NB4 (cell line): ENCODE results near the gene DGKH.
A peak's percentile ranks its signal among the peaks of the same experiment; 100 is the strongest.

Source experiments
- DNase-seq: peaks from one replicate; pipeline ENCODE4 v3.0.0; 2010; ENCODE audit warnings: low read depth
- H3K4me3 ChIP-seq: one replicate; pipeline ENCODE4 v1.5.1; 2011; ENCODE audit warnings: mild to moderate bottlenecking, low read depth, low read length, moderate library complexity
- MYC ChIP-seq: IDR thresholded peaks from 2 replicates; pipeline ENCODE4 v1.6.1; 2011; ENCODE audit warnings: low read depth, low read length
- POLR2A ChIP-seq: IDR thresholded peaks from 2 replicates; pipeline ENCODE4 v1.6.1; 2011; ENCODE audit warnings: mild to moderate bottlenecking; ENCODE audit not compliant: insufficient read length; ENCODE audit errors: extremely low read depth
- TF ChIP-seq, protein P1 (sequence below): IDR thresholded peaks from one replicate; pipeline ENCODE4 v1.5.1; 2012; ENCODE audit warnings: low read depth, low read length
- TF ChIP-seq, protein P2 (sequence below): IDR thresholded peaks from 2 replicates; pipeline ENCODE4 v1.6.1; 2011; ENCODE audit warnings: low read depth, low read length

The DGKH gene

DNA sequence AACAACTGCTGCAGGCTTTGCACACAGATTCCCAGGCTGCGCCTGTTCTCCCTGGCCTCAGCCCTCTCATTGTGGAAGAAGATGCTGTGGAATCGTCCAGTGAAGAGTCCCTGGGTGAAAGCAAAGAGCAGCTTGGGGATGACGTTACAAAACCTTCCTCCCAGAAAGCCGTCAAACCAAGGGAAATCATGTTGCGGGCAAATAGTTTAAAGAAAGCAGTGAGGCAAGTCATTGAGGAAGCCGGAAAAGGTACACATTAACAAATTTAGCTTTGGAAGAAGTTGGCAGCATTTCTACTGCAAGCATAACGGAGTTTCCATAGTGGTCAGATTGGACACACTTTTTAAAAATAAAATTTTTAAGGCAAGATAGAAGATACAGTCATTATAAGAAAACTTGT, 140.6 kb downstream of the DGKH start:
- TF ChIP-seq MYC: no peak
- no peak for DNase-seq
- H3K4me3 ChIP-seq: no peak overlapping the region

DNA sequence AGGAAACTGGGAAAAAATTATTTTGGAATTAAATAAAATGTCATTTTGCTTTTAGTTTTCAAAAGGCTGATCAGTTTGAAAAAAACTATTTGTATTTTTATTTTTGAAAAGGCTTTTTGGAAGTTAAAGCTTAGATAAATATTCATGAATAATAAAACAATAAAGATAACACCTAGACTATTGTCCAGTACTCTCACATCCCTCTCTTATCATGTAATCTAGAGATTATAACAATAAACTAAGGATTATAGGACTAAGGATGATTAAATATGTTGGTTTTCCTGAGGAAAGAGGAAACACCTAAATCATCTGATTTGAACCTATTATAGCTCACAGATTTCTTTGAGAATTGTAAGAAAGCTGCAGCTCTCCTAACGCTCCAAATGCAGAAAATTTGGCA, 142.1 kb downstream of the DGKH start:
- no peak overlapping the region for H3K4me3 ChIP-seq
- TF ChIP-seq, protein P1, sequence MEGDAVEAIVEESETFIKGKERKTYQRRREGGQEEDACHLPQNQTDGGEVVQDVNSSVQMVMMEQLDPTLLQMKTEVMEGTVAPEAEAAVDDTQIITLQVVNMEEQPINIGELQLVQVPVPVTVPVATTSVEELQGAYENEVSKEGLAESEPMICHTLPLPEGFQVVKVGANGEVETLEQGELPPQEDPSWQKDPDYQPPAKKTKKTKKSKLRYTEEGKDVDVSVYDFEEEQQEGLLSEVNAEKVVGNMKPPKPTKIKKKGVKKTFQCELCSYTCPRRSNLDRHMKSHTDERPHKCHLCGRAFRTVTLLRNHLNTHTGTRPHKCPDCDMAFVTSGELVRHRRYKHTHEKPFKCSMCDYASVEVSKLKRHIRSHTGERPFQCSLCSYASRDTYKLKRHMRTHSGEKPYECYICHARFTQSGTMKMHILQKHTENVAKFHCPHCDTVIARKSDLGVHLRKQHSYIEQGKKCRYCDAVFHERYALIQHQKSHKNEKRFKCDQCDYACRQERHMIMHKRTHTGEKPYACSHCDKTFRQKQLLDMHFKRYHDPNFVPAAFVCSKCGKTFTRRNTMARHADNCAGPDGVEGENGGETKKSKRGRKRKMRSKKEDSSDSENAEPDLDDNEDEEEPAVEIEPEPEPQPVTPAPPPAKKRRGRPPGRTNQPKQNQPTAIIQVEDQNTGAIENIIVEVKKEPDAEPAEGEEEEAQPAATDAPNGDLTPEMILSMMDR: no peak
- no peak for TF ChIP-seq POLR2A
- TF ChIP-seq, protein P2, sequence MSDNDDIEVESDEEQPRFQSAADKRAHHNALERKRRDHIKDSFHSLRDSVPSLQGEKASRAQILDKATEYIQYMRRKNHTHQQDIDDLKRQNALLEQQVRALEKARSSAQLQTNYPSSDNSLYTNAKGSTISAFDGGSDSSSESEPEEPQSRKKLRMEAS: no peak
- no peak for TF ChIP-seq MYC
- no peak for DNase-seq

DNA sequence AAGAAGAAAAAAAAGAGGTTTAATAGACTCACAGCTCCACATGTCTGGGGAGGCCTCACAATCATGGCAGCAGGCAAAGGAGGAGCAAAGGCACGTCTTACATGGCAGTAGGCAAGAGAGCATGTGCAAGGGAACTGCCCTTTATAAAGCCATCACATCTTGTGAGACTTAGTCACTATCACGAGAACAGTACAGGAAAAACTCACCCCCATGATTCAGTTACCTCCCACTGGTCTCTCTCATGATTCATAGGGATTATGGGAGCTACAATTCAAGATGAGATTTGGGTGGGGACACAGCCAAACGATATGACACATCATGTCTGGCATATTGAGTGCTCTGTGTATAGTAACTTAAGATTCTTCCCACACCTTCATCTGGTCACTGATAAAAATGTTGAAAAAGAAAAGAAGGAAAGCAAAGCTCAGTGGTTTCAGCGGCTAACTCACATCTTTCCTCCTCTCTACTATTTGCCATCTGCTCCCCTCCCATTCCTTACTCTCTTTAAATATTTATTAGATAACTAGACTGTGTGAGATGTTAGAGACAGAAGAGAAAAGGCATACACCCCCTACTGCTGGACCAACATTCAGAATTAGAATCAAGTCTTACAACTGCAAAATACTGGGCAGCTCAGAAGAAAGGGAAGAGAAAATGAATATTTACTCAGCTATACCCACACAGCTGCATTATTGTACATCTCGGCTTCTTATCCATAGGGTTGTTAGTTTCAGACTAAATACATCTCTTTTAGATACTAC, 163.4 kb downstream of the DGKH start:
- TF ChIP-seq, protein P2: no peak
- no peak for DNase-seq
- no peak overlapping the region for H3K4me3 ChIP-seq

DNA sequence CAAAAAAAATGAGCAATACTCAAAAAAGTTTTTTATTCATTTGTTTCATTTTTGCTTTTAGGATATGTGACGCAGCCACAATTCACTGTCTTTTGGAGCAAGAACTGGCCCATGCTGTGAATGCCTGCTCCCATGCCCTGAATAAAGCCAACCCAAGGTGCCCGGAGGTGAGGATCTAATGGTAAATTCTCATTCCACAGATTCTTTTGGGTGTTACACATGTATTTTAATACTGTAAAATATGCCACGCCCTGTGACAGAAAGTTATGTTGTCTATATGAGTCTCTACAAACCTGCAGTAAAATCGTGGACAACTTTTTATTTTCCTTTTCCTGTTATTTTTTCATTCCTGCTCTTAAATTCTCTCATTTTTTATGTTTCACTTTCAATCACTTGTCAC, 166.0 kb downstream of the DGKH start:
- no peak overlapping the region for H3K4me3 ChIP-seq
- TF ChIP-seq, protein P2: no peak
- TF ChIP-seq POLR2A (no peak), MYC (no peak)
- TF ChIP-seq, protein P1: no peak
- no peak for DNase-seq

DNA sequence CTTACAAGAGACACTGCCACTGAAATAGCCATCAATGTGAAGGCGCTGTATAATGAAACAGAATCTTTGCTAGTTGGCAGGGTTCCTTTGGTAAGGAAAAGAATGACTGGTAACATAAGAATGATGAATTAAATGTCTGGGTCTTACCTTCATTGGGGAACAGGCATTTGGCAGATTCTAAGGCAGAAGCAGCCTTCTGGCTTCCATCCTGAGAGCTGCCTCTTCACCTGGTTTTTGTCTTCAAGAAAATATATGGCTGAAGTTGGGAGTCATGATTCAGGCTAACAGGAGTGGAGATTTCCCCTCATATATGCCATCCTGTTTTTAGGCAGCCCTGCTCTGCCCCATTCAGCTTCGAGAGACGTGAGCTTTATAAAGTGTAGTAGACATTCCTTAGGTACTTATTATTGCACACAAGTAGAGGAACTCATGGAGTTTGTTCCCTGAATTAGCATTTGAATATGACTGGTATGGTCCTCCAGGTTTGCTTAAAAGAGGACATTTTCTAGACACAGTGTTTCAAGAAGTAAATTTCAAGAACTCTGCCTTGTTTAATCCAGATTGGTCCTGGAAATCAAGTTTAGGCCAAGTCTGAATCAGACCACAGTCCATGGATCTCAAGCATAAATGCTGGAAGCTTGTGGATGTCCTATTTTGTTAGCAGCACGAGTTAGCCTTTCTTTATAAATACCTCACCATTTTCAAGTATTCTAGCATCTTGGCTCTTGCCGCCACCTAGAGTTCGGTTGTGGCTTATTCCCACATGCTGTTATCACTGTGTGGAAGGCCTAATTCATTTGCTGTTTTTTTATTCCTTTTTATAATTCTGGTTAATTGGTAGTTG, 167.4 kb downstream of the DGKH start:
- DNase-seq: peak; percentile 51
- H3K4me3 ChIP-seq: no peak overlapping the region
- TF ChIP-seq, protein P2: 0 out of 2 replicates have a peak, but pooled peaks have one; percentile 28
- TF ChIP-seq, protein P1: peak; percentile 58
- TF ChIP-seq POLR2A (no peak), MYC (peak; percentile 47; the same call in 1 of the 2 replicates)

DNA sequence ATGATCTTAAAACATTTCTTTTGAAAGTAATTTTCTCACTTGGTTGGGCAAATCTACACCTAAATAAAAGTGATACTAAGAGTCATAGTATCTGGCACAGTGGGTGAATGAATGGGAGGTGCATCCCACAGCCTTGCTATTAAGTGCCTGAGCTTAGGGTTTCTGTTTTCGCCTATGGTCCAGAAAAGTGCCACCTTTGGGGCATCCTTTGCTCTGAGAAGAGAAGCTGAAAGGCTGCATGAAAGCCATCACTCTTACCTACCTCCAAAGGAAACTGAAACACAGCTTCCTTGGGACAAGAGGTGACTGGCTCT, 167.9 kb downstream of the DGKH start:
- no peak for DNase-seq
- TF ChIP-seq, protein P1: no peak
- TF ChIP-seq, protein P2: no peak
- TF ChIP-seq MYC (no peak), POLR2A (no peak)
- no peak overlapping the region for H3K4me3 ChIP-seq
